ENCODE results near the gene UBE2E3.

- TF ChIP-seq CTCF (IDR thresholded peaks at IDR 0.05) (no peak), EZH2 (IDR thresholded peaks at IDR 0.05) (no peak), EZH2phosphoT487 (IDR thresholded peaks at IDR 0.05) (no peak)
Measured at GRCh38 chr2:180952731-180953336, 27.6 kb upstream of the UBE2E3 start.
